NCI-H2196 treated with DMSO at 0.1 percent for 48 hours (cell line): Measurements from ENCODE around the gene FHAD1.
"Not testable (repeated sequence)": the region's sequence is repeated elsewhere in the genome, so short reads cannot be mapped to it uniquely, and the experiment has no call there.

ENCODE experiments used
- DNase-seq: peaks from one replicate; lab custom pipeline; 2025; ENCODE audit not compliant: unreplicated experiment; lab: John Stamatoyannopoulos, UW

The FHAD1 gene

GRCh38 chr1:15275921-15276683, 29.1 kb downstream of the FHAD1 start:
- DNase-seq: no peak

DNA sequence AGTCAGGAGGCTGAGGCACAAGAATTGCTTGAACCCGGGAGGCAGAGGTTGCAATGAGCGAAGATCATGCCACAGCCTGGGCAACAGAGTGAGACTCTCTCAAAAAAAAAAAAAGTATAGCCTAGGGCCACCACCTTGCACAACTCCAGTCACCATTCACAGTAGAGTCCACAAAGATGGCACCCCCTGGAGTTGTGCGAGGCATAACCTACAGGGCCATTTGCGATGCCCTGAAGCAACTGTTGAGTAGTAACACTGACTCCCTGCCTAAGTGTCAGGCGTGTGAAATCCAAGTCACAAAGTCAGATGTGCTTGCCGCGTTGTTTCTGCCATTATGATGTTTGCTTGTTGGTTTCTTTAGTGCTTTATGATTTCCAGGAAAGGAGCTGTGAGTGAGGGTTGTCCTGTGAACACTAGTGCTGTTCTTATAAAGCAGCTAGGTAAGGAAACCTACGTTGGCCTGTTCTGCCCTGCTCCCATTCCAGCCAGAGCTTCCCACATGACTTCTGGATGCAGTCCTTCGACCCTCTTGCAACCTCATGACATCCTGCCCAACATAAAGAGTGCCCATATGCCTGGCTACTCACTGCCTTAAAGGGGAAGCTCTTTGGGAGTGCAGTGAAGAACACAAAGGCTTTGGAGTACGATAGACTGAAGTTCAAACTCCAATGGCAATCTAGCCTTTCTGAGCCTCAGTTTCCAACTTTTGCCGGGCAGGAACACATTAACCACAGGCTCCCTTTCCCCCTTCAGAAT, 29.8 kb downstream of the FHAD1 start:
- DNase-seq: no peak

GRCh38 chr1:15277447-15277838, 30.4 kb downstream of the FHAD1 start:
- no peak for DNase-seq

GRCh38 chr1:15277933-15278332, 30.9 kb downstream of the FHAD1 start:
- DNase-seq: no peak

GRCh38 chr1:15279576-15280230, 32.7 kb downstream of the FHAD1 start:
- no peak for DNase-seq

- DNase-seq: no peak
Observed at GRCh38 chr1:15280416-15280815, 33.4 kb downstream of the FHAD1 start.

DNA sequence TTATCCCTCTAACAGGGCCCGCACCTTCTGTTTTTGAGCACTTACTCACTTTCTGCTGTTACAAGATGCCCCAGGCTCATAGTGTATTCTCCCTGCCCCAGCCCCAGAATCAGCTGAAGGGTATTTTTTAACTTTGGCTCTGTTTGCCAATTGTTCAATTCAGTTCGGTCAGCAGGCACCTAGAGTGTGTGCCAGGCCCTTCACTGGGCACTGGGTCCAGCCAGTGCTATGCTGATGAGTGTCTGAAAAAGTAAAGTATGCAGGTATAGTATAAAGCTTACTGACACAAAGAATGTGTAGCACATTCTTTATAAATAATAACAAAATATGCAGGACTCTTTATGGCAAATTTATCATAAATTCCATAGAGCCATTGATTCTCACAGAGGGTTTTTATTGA, 35.0 kb downstream of the FHAD1 start:
- DNase-seq: no peak

GRCh38 chr1:15282810-15283474, 35.9 kb downstream of the FHAD1 start:
- no peak for DNase-seq

- DNase-seq: no peak
Observed at GRCh38 chr1:15283526-15283925, 36.5 kb downstream of the FHAD1 start.

GRCh38 chr1:15286452-15286851, 39.4 kb downstream of the FHAD1 start:
- DNase-seq: no peak

DNA sequence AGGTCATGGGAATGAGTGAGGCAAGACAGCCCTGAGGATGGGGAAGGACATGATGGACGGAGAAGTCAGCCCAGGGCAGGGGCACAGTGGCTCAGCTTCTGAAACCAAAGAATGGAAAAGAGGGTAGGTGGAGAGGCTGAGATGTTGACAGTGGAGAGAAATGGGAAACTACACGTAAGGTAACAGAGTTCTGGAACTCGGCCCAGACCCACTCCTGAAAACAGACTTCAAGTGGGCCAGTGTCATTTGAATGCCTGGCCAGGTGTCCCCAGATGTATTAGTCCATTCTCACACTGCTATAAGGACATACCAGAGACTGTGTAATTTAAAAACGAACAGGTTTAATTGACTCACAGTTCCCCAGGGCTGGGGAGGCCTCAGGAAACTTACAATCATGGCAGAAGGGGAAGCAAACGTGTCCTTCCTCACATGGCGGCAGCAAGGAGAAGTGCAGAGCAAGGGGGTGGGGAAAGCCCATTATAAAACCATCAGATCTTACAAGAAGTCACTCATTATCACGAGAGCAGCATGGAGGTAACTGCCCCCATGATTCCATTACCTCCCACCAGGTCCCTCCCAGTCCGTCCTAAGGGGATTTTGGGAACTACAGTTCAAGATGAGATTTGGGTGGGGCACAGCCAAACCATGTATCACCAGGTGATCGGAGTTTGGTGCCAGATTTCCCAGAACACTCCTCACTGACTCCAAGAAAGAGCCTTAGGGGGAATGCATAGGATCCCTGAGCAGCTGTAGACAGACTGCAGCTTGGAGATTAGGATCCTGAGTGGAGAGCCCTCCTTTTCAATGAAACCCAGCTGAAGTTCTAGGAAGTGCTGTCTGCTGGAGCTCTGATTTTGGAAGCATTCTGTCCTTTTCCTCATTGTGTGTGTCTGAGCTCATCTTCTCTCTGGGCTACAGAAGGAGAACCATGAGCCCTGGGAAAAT, 40.3 kb downstream of the FHAD1 start:
- DNase-seq: no peak

DNA sequence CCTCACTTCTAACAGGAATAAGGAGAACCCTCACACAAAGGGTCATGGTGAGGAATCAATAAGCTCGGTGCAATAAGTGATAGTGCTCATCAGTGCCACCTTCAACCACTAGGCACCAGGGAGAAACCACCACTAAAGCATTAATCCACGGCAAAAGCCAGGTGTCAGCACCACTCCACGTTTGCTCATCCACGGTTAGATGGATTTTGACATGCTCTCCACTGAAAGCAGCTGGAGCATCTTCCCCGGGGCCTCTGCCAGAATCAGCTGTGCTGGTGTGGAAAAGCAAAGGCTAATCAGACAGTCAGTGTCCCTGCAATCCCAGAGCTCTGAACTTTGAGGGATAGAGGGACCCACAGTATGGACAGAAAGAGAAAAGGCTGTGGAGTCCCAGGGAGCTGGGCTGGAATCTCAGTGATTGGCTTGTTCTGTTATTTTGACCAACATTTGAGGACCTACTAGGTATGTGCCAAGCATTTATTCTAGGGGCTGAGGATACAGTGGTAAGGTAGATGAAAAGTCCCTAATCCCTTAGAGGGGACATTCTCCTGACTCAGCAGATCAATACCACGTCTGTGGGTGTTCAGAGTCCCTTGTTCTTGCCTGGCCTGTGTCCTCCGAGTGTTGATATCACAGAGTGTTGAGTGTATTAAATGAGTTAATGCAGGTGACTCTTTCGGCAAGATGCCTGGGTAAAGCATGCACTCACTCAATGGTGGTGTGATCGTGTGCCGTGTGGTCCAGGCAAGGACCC, 41.3 kb downstream of the FHAD1 start:
- DNase-seq: no peak

- no peak for DNase-seq
Observed at GRCh38 chr1:15289251-15289651, 42.2 kb downstream of the FHAD1 start.

DNA sequence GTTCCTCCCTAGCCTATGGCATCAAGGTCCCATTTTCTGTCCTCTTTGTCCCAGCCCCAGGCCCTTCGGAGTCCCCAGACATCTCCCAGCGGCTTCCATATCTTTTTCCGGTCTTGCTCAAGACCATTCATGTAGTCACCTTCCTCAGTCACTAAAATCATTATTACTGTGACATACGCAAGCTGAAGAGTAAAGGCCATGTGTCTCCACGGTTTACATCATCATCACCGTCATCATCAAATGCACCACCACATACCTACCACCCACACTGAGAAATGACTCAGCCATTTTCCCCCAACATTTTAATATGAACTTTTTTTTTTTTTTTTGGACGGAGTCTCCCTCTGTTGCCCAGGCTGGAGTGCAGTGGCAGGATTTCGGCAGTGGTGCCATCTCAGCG, 43.4 kb downstream of the FHAD1 start:
- no peak for DNase-seq

DNA sequence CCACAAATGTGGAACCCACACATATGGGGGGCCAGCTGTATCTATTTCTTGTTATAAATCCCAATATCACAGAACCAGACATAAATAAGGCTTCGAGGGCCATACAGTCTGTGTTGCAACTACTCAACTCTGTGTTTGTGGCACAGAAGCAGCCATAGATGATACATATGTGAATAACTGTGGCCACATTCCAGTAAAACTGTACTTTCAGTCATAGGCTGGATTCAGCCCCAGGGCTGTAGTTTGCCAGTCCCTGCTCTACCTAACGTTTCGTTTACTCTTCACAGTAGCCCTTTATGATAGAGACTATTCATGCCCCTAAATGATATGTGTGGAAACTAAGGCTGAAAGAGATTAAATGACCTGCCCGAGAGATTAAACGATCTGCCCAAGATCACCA, 48.7 kb downstream of the FHAD1 start:
- DNase-seq: no peak

- no peak for DNase-seq
Observed at GRCh38 chr1:15296585-15297321, 49.7 kb downstream of the FHAD1 start.

- DNase-seq: not testable (repeated sequence)
Observed at GRCh38 chr1:15297975-15298374, 51.0 kb downstream of the FHAD1 start.

DNA sequence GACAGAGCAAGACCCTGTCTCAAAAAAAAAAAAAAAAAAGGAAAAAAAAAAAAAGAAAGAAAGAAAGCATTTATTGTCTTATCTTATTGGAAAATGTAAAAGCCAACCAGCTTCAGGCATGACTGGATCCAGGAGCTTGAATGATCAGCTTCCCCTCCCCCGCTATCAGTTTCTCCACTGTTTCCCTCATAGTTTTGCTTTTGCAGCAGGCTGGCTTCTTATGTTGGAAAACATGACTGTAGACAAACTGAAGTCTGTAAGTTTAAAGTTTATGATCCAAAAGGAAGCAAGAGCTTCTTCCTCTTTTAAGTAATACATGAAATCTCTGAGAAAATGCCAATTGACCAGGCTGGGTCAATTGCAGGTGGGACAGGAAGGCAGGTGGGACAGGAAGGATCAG, 52.2 kb downstream of the FHAD1 start:
- no peak for DNase-seq

DNA sequence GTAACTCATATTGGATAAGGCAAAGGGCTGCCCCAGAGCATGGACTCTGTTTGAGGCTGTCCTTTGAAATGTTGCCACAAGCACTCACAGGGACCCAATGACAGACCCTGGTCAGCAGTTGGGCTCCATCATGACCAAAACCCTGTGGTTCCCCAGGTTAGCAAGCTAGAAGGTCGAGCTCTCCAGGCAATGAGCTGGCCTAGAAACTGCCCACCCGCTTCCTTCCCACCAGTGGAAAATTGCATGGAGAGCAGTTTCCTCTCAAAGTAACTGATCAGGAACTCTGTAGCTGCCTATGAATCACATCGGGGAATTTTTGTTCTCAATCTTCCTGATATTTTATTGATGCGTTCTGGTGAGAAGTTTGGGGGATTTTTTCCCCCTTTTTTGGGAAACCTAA, 52.8 kb downstream of the FHAD1 start:
- no peak for DNase-seq
